K562 (cell line): Measurements from ENCODE around the gene LRCH1. TPM values are rescaled to one million over a fixed set of nuclear protein-coding genes. Genes with fewer than 3 reads are reported as not detected.

Source experiments
- ATAC-seq: fragments of 200-7000 bp; cut with Tn5 transposase; 3 replicates; pipeline ENCODE4 v1.9.1; 2020; ENCODE audit warnings: moderate library complexity
- BruUV-seq: library from RNA; stranded (reverse); fragments of 400-500 nt; replicated peaks from 2 replicates; lab custom pipeline; 2021; lab: Mats Ljungman, UMichigan
- CTCF ChIA-PET: fragments of 300-600 bp; formaldehyde crosslinking; extraction: SDS; loops from one replicate; lab custom pipeline; 2021; ENCODE audit warnings: low intra/inter-chr PET ratio; lab: Yijun Ruan, JAX
- POLR2A ChIA-PET: fragments of 300-600, 350-650 bp; sonication (Branson Sonifier 250); formaldehyde crosslinking; extraction: SDS; loops from one replicate; lab custom pipeline; 2021; ENCODE audit warnings: antibody characterized with exemption, inconsistent platforms; lab: Yijun Ruan, JAX
- DNase-seq, 4 experiments: peaks; one replicate each; pipeline versions ENCODE4 v3.0.0 to v3.0.0-alpha.2; 2011 to 2018; ENCODE audit warnings: low spot score in 3 of 4, mixed read lengths in 3 of 4; ENCODE audit errors: extremely low read depth in 1 of 4
- FAIRE-seq: peaks from 2 replicates; lab custom pipeline; 2011; peaks lifted over from hg19 to GRCh38; lab: Jason Lieb, UNC
- H2AFZ ChIP-seq: 2 replicates; pipeline ENCODE4 v1.6.0; 2011; ENCODE audit warnings: low read depth, low read length, control low read depth, inconsistent platforms
- H3K27ac ChIP-seq: fragments of 200-600 bp; 3 replicates; pipeline ENCODE4 v1.8.0; 2011; ENCODE audit warnings: low read depth, mild to moderate bottlenecking, control low read depth, inconsistent platforms, low read length, moderate library complexity, mixed read lengths; ENCODE audit errors: extremely low read depth
- H3K27me3 ChIP-seq, 2 experiments: fragments of 300-600 bp in 1 of 2; 2 replicates in 1 of 2; 3 replicates in 1 of 2; pipeline versions ENCODE4 v1.6.0 to v1.8.0; 2011; ENCODE audit warnings: inconsistent platforms in 2 of 2, low read length in 2 of 2, mild to moderate bottlenecking in 1 of 2, mixed read lengths in 1 of 2, moderate library complexity in 1 of 2; ENCODE audit not compliant: control insufficient read depth in 2 of 2, insufficient read depth in 2 of 2
- H3K36me3 ChIP-seq: fragments of 300-600 bp; 3 replicates; pipeline ENCODE4 v1.8.0; 2011; ENCODE audit warnings: mild to moderate bottlenecking, low read length, inconsistent platforms; ENCODE audit not compliant: control insufficient read depth, insufficient read depth
- H3K4me1 ChIP-seq, 2 experiments: fragments of 200-600 bp in 1 of 2; replicated peaks in 1 of 2; 2 replicates in 1 of 2; 3 replicates in 1 of 2; pipeline versions ENCODE4 v1.5.1 to v1.8.0; 2011; ENCODE audit warnings: inconsistent platforms in 2 of 2, low read length in 2 of 2, mild to moderate bottlenecking in 1 of 2, mixed read lengths in 1 of 2, moderate library complexity in 1 of 2; ENCODE audit not compliant: control insufficient read depth in 2 of 2, insufficient read depth in 2 of 2
- H3K4me2 ChIP-seq: 2 replicates; pipeline ENCODE4 v1.6.1; 2011; ENCODE audit warnings: low read length, control low read depth, inconsistent platforms, mixed read lengths; ENCODE audit not compliant: insufficient read depth
- H3K4me3 ChIP-seq: fragments of 200-600 bp; sonication (generic), shearing (Covaris generic); 2 replicates; pipeline ENCODE4 v1.5.1; 2016; ENCODE audit warnings: control low read depth, inconsistent platforms
- H3K79me2 ChIP-seq: fragments of 200-600 bp; 3 replicates; pipeline ENCODE4 v1.8.0; 2011; ENCODE audit warnings: low read length, inconsistent platforms; ENCODE audit not compliant: control insufficient read depth, insufficient read depth
- H3K9ac ChIP-seq, 2 experiments: 2 replicates each; pipeline versions ENCODE4 v1.6.0 to v1.6.1; 2011; ENCODE audit warnings: low read depth in 2 of 2, low read length in 2 of 2, control low read depth in 1 of 2, inconsistent platforms in 1 of 2, mild to moderate bottlenecking in 1 of 2, mixed read lengths in 1 of 2; ENCODE audit not compliant: insufficient read depth in 1 of 2
- H3K9me1 ChIP-seq: one replicate; pipeline ENCODE4 v1.6.0; 2011; ENCODE audit warnings: inconsistent platforms, mild to moderate bottlenecking, low read length, moderate library complexity; ENCODE audit not compliant: control insufficient read depth, insufficient read depth
- H3K9me3 ChIP-seq: replicated peaks from 2 replicates; pipeline ENCODE4 v1.5.1; 2011; ENCODE audit warnings: low read depth, low read length, inconsistent platforms; ENCODE audit not compliant: control insufficient read depth, insufficient read depth
- H4K20me1 ChIP-seq: replicated peaks from 2 replicates; pipeline ENCODE4 v1.6.1; 2011; ENCODE audit warnings: low read length, inconsistent platforms, mixed read lengths; ENCODE audit not compliant: control insufficient read depth, insufficient read depth
- ARNT ChIP-seq, 2 experiments: fragments of 450-650 bp; IDR thresholded peaks; 2 replicates each; pipeline ENCODE4 v1.6.1; 2016; ENCODE audit warnings: mild to moderate bottlenecking in 1 of 2
- CHD7 ChIP-seq: fragments of 200-600 bp; sonication (generic); IDR thresholded peaks from one replicate; pipeline ENCODE4 v1.6.1; 2012; ENCODE audit warnings: mild to moderate bottlenecking, low read depth, low read length, inconsistent platforms
- E2F3 ChIP-seq: fragments of 250-450 bp; sonication (Bioruptor Pico); IDR thresholded peaks from 2 replicates; pipeline ENCODE4 v1.4.0; 2020; ENCODE audit warnings: mild to moderate bottlenecking
- EP400 ChIP-seq: fragments of 450-650 bp; IDR thresholded peaks from 2 replicates; pipeline ENCODE4 v1.6.1; 2017; ENCODE audit warnings: antibody characterized with exemption, mild to moderate bottlenecking, moderate library complexity
- KDM1A ChIP-seq, 2 experiments: fragments of 450-650 bp; IDR thresholded peaks; 2 replicates each; pipeline ENCODE4 v1.6.1; 2016; ENCODE audit warnings: mild to moderate bottlenecking in 2 of 2
- KDM4B ChIP-seq, 2 experiments: fragments of 450-650 bp in 1 of 2; sonication (generic) in 1 of 2; IDR thresholded peaks; 2 replicates each; pipeline ENCODE4 v1.6.1; 2016 to 2017; ENCODE audit warnings: borderline replicate concordance in 2 of 2, antibody characterized with exemption in 1 of 2, low read depth in 1 of 2, mild to moderate bottlenecking in 1 of 2
- OTX1 ChIP-seq: fragments of 450-650 bp; formaldehyde crosslinking; IDR thresholded peaks from 2 replicates; pipeline ENCODE4 v1.4.0; 2022; ENCODE audit warnings: mild to moderate bottlenecking
- RFX7 ChIP-seq: fragments of 250-450 bp; sonication (Bioruptor Pico); IDR thresholded peaks from 2 replicates; pipeline ENCODE4 v1.5.1; 2021; ENCODE audit warnings: mild to moderate bottlenecking
- U2AF1 ChIP-seq: fragments of 200-400 bp; formaldehyde crosslinking; optimal IDR thresholded peaks from 2 replicates; pipeline ENCODE3; 2017; ENCODE audit warnings: mild to moderate bottlenecking, low read depth, low read length, moderate library complexity
- ZNF274 ChIP-seq: IDR thresholded peaks from 2 replicates; pipeline ENCODE4 v1.6.1; 2011; ENCODE audit warnings: low read depth, mild to moderate bottlenecking, low read length, moderate library complexity, borderline replicate concordance
- WGBS: fragments of 100-300 bp; shearing (Covaris generic); methylation state at CpG from one replicate; pipeline ENCODE4 v1.1.6; 2016; ENCODE audit warnings: low coverage, mixed read lengths; ENCODE audit not compliant: insufficient coverage; ENCODE audit errors: missing lambda C conversion rate; 5-methylcytosine and 5-hydroxymethylcytosine counted together
- in situ Hi-C: fragments of 300-500 bp; cut with MboI; formaldehyde crosslinking; loops from 4 replicates; pipeline ENCODE4 v1.15.0; 2018; ENCODE audit warnings: inconsistent platforms, mixed read lengths
- intact Hi-C: fragments of 100-400 bp; cut with micrococcal nuclease; formaldehyde crosslinking; loops from 2 replicates; pipeline ENCODE4 v1.14.2; 2022
- polyA plus RNA-seq, 8 experiments: library from polyadenylated mRNA; depleted of rRNA in 4 of 8; stranded (reverse) in 5 of 8; unstranded in 3 of 8; fragments of >200 nt; fragmentation: Nextera tagmentation in 2 of 8; fragmentation: Illumina TruSeq in 1 of 8; extraction: Ambion mirVana in 2 of 8; extraction: Trizol in 1 of 8; gene quantifications; 2 replicates each; pipeline versions ENCODE4 v1.2.1 to v1.2.3, GENCODE V29; 2011 to 2014; ENCODE audit warnings: inconsistent platforms in 1 of 8, missing spikeins in 1 of 8
- total RNA-seq, 7 experiments: library from RNA; depleted of rRNA in 6 of 7; stranded (reverse); fragments of >200 nt in 6 of 7; fragmentation: Illumina TruSeq in 2 of 7; extraction: Trizol in 2 of 7; gene quantifications; 2 replicates each; pipeline versions ENCODE4 v1.2.1 to v1.2.3, GENCODE V29; 2011 to 2021; ENCODE audit warnings: low replicate concordance in 1 of 7
- TF ChIP-seq, protein P1 (sequence below): fragments of 450-650 bp; formaldehyde crosslinking; IDR thresholded peaks from 2 replicates; pipeline ENCODE4 v1.4.0; 2022; ENCODE audit warnings: mild to moderate bottlenecking, moderate library complexity

Gene LRCH1
- total and polyA plus RNA-seq, 9 of the 15 experiments (the other 6 are each of a cell fraction or from before 2014, with no cell fraction given), result 1.1 to 6.8 (median 3.7) TPM

DNA sequence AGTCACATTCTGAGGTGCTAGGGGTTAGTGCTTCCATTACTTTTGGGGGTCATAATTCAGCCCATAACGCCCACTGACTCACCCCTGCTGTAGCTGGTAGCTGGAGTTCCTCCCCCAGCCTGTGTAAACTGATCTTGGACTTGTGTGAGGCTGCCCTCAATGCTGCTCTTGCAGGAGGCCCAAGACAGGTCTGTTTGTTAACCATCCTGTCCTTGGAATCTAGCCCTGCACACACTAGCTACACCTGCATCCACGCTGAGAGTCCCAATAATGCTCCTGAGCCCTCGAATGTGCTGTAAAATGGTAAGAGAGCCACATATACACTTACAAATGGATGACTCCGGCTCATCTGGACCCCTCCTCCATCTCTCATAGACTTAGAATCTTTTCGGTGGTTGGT, 9.6 kb downstream of the LRCH1 start:
- no peak for ATAC-seq
- ChIA-PET POLR2A (no interaction called here), CTCF (no interaction called here)
- no peaks in the 10 kb centered on the region for H3K9me3 ChIP-seq
- peaks cover 58% of the 10 kb centered on the region for H3K79me2 ChIP-seq
- BruUV-seq, result no TSS peak
- FAIRE-seq, result no peak
- H3K27ac ChIP-seq, result no peak overlapping the region
- WGBS, result 62% methylated on average over 5 of the region's 5 CpGs
- no peaks in the 10 kb centered on the region for H3K9me1 ChIP-seq
- intact Hi-C loops, result no loop called here
- in situ Hi-C loops, result no loop called here
- no peak for DNase-seq
- H4K20me1 ChIP-seq, result peaks cover 25% of the 10 kb centered on the region
- H3K27me3 ChIP-seq, result no peaks in the 10 kb centered on the region
- no peak overlapping the region for H3K4me2 ChIP-seq
- H3K4me3 ChIP-seq, result no peak overlapping the region
- no peak overlapping the region for H3K9ac ChIP-seq
- peaks cover 0 to 7% of the 10 kb centered on the region in 2 experiments; a peak in 2 of 5 replicates for H3K4me1 ChIP-seq
- H3K36me3 ChIP-seq, result no peaks in the 10 kb centered on the region
- no peak overlapping the region for H2AFZ ChIP-seq
- TF ChIP-seq OTX1 (CRISPR knock-in tag), result no peak
- TF ChIP-seq RFX7 (CRISPR knock-in tag), result no peak
- no peak for TF ChIP-seq EP400
- no peak for TF ChIP-seq U2AF1
- no peak for TF ChIP-seq ZNF274
- no peak for TF ChIP-seq CHD7
- no peak for TF ChIP-seq E2F3 (CRISPR knock-in tag)
- TF ChIP-seq KDM1A (IDR thresholded peaks at IDR 0.05), result no peak
- TF ChIP-seq, protein P1, sequence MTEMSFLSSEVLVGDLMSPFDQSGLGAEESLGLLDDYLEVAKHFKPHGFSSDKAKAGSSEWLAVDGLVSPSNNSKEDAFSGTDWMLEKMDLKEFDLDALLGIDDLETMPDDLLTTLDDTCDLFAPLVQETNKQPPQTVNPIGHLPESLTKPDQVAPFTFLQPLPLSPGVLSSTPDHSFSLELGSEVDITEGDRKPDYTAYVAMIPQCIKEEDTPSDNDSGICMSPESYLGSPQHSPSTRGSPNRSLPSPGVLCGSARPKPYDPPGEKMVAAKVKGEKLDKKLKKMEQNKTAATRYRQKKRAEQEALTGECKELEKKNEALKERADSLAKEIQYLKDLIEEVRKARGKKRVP (CRISPR knock-in tag), result no peak
- no peak for TF ChIP-seq ARNT (IDR thresholded peaks at IDR 0.05)
- no peak for TF ChIP-seq KDM4B (IDR thresholded peaks at IDR 0.05; ENCODE audit: borderline replicate concordance in 2 of 2, low read depth in 1 of 2)
